RCC 7860 (cell line): ENCODE results near the gene ATP2B3.

Experiments used
- DNase-seq: peaks from one replicate; pipeline ENCODE4 v3.0.0-alpha.2; 2015; ENCODE audit warnings: low spot score
- FAIRE-seq: peaks from 2 replicates; lab custom pipeline; 2012; peaks lifted over from hg19 to GRCh38; lab: Jason Lieb, UNC

The ATP2B3 gene

DNA sequence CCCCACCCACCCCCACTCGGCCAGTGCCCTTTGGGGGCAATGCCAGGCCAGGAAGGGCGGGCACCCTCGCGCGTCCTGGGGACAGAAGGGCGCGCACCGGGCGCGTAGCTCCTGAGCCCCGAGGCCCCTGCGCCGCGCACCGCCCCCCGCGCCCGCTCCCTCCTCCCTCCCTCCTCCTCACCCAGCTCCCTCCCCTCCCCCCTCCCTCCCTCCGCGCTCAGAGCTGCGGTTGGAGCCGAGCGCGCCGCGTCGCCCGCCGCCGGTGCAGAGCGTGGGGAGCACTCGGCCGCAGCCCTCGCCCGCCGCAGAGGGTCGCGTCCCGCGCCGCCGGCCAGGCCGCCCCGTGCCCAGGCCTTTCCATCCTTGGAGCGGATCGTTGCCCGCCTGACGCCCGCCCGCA lies at the start of gene ATP2B3:
Gene ATP2B3, plus strand, starts transcription at position 220 of the 400 bp plus-strand sequence. CDS start 18,606 bp downstream, outside the sequence.
- DNase-seq (no peak), FAIRE-seq (no peak)

DNA sequence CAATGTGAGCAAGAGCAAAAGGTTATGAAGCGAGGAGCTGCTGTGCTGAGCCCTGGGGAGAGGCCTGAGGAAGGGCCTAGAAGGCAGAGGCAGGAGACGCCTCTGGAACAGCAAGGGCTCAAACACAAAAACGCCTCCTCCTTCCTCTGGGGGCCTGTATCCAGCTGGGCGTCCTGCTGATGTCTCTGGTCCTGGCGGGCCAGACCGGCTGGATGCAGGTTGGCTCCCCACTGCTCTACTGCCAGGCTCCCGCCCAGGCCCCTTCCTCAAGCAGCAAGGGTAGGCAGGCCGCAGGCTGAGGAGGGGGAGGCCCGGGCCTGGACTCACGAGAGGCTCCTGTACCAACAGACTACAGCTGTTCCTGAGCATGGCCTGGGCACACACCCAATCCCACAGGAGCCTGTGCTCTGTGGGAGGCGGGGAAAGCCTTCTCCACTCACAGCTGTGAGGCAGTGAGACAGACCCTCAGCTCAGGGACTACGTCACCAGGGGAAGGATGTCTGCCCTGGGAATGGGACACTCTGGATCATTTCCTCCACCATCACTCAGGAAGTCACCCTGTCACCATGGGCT lies 49.3 kb upstream of the ATP2B3 start:
- FAIRE-seq: no peak
- DNase-seq: no peak

DNA sequence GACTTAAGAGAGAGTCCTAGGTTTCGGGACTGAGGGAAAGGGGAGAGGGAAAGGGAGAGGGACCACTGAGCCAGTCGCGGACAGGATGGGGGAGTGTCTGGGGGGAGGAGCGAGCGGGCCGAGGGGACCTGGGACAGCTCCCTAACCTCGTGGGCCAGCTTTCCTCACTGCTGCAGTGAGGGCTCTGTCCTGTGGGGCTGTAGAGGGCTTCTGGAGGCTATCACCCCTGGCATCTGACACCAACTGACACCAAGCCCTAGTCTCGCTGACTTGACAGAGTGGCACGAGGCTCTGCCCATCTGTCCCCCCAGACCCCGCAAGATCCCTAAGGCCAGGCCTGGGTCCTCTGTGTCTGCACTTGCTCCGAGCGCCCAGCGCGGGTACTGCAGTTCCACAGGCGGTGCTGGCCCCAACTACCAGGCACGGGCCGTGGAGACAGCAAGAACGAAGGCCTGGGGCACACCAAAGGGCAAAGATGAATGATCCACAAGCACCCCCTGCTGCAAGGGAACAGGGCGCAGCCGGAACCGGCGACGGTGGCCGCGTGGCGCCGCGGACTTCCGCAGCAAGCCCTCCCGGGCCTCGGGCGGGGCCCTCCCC lies 47.5 kb upstream of the ATP2B3 start:
- FAIRE-seq (no peak), DNase-seq (peak; percentile 8)

DNA sequence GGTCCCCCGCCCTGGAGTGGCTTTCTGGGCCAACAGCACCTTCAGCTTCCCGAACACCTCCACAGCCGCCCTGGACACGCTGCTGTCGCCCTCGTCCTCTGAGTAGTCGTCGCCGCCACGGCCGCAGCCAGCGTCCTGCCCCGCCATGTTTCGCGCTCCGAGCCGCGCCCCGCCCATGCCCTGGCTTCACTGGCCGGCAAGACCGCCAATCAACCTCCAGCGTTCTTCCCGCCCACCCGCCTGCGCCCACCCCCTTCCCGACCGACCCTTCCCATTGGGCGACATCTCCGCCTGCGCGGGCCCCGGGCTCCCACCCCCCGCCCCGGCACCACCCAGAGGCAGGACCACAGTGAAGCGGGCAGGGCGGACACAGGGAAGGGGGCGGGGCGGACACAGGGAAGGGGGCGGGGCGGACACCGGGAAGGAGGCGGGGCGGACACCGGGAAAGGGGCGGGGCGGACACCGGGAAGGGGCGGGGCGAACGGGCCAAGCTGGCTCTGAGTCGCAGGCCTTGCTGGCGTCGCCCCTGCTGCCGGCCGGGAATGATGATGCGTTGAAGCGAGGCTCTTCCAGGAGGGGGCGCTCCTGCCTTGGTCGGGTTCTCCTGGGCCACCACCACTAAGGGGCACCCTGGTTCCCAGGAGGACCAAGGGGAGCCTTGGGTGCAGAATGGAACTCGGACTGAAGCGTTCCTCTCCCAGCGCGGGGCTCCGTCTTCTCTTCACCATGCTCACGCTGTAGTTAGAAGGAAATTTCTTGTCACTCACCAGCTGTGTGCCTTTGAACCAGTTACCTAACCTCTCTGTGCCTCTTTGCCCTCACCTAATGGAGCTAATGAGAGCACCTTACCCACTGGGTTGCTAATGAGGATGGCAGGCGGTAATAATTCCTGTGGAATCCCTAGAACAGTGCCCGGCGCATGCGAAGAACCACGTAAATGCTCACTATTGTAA lies 46.8 kb upstream of the ATP2B3 start, which contains the start of gene HAUS7:
Gene HAUS7, minus strand, starts transcription at position 166 of the 953 bp plus-strand sequence. Its CDS starts 19 bp downstream, at position 147.
- FAIRE-seq (no peak), DNase-seq (peak; percentile 76)

DNA sequence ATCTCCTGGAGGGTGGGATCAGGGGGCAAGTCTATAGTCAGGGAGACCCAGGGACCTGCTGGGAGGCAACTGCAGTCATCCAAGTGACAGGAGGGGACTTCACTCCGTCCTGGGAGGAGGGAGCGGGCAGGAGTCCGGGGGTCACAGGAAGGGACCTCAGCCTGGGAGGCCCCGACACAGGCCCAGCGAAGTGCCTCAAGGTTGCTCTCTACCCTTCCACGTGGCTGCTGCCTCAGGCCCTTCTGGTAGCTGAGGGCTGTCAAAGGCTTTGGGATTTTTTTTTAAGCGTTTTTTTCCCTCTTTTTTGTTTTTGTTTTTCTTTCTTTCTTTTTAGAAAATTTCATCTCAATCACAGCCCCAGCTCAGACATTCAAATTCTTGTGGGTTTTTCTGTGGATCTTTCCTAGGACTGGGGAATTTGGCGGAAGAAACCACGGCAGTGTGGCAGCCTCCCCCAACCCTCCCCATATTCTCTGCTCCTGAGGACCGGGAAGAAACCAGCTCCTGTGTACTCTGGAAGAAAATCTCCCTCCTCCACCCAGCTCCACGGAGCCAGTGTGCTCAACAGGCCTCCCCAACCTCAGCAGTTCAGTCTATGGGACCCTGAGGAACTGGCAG lies 45.7 kb upstream of the ATP2B3 start:
- no peak for FAIRE-seq
- no peak for DNase-seq

DNA sequence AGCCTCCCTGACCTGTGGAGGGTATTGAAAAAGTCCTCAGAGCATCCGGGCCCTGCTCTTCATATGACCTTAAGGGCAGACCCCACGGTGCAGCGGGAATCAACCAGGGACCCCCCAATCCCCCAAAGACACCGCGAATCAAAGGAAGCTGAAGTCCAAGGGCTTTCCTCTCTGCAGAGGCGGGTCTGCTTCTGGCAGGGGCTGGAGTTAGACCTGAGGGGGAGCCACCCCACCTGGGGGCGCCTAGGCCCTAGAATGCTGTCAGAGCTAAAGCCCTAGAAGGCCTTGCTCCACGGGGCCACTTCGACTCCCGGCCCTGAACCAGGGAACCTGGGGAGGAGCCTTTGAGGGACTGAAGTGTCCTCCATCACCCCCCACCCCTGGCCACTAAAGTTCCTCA lies 44.3 kb upstream of the ATP2B3 start:
- no peak for DNase-seq
- FAIRE-seq: no peak

DNA sequence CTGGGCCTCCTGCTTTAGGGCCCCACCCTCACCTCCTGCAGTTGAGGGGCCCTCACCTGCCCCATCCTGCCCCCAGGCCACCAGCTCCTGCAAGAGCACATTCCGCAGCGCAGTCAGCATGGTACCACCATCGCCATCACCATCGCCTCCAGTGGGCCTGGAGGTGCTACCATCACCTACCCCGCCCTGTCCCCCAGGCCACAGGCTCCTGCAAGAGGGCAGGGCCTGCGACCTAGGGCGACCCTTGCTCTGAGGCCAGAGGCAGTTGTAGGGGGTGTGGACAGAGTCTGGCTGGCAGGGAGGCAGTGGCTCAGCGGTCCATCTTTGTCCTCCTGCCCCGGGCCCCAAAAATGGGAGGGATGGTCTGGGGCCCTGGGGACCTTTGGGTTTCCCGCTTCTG lies 43.2 kb upstream of the ATP2B3 start:
- FAIRE-seq: no peak

DNA sequence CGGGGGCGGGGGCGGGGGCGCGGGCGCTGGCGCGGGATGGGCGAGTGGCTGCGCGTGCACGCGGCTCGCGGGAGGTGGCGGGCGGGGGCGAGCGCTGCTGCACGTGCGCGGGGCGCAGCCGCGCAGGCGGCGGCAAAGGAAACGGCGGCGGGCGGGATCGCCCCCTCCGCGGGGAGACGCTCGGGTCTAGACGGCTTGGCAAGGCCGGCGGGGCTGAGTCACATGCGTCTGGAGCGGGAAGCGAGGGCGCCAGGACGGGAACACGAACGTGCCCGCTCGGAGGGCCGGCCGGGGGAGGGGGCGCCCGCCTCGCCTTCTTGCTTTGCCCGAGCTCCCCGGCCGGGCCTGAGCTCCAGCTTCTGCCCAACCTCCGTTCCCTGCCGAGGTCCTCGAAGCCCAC lies 42.7 kb upstream of the ATP2B3 start:
- no peak for FAIRE-seq
- no peak for DNase-seq

More for the DNA sequence above, 43.2 kb upstream of the ATP2B3 start:
- no peak for DNase-seq

DNA sequence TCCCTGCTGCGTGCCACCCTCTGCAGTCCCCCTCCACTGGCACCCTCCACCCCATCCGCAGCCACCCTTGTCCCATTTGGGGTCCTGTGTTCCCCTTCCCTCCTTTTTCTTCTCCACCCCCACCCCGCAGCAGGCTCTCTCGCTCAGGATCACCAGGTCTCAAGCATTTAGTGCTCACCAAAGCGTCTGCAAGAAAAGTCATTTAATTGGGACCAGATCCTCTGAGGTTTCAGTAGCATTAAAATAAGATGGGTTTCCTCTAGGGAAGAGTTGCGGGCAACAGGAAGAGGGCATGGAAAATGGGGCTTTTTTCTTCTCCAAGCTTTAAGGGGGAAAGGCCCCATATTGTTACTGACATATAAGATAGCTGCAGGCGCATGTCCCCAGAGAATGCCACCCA lies 42.2 kb upstream of the ATP2B3 start:
- FAIRE-seq (no peak), DNase-seq (no peak)

DNA sequence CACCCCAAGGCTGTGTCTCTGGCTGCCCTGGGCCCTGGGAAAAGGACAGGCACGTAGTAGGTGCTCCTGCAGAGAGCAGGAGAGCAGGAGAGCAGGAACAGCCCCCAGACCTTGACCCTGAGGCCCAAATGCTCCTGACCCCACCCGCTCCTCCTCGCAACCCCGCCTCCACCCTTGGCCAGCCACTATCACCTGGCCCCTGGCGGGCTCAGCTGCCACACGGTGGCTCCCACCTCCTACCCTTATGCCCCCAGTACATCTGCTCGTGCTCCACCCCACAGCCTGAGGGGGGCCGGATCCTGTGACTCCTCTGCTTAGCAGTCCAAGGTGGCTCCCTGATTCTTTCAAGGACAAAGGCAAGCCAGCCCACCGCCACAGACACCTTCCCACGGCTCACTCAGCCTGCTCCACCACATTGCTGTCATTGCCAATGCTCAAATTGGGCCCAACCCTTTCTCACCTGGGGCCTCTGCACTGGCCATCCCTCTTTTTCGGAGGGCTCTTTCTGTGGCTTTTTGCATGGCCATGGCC lies 41.6 kb upstream of the ATP2B3 start:
- no peak for DNase-seq
- FAIRE-seq: no peak

DNA sequence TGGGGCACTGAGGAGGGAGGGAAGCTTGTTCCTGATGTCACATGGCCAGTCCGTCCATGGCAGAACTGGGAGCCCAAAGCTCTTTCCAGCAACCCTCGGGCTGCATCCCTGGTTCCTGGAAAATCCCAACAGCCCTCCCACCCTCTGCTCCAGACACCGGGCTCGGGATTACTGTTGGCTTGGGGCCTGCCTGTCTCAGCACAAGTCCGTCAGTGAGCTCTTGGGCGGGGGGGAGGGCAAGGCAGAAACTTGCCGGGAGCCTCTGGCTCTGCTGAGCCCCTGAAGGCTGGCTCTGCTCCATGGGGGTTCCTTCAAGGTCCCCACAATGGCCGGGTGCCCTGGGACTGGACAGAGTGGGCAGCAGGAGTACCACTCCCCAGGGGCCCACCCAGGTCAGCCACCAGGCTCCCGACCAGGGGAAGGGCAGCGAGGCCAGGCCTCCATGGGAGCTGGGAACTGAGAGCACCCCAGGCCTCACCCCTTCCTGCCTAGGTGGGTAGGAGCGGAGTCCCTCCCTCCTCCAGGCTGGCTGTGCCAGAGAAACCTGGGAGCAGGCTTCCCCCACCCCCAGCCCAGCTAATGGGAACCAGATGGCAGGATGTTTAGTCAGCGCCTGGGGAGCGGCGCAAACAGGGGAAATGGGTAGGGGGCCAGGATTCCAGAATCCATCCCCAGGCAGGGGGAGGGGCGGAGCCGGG lies 40.6 kb upstream of the ATP2B3 start:
- no peak for DNase-seq
- no peak for FAIRE-seq

DNA sequence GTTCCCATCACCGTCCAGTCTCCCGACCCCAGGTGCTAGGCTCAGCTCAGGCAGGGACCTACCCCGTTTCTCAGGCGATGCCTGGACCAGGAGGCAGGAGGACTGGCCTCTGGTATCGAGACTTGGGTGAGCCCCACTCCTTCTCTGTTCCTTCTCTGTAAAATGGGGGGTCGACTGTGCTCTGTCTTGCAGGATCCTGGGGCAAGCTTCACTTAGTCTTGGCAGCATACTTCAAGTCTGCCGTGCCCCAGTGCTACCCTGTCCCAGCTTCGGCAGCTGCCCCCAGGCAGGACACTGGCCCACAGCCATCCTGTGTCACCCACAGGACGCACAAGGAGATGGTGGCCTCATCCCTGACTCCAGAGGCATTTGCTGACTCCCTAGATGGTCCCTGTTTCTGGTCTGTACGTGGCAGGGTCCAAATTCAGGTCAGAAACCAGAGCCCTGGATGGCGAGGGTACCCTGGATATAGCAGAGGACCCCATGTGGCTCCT lies 40.0 kb upstream of the ATP2B3 start:
- FAIRE-seq (no peak), DNase-seq (no peak)

DNA sequence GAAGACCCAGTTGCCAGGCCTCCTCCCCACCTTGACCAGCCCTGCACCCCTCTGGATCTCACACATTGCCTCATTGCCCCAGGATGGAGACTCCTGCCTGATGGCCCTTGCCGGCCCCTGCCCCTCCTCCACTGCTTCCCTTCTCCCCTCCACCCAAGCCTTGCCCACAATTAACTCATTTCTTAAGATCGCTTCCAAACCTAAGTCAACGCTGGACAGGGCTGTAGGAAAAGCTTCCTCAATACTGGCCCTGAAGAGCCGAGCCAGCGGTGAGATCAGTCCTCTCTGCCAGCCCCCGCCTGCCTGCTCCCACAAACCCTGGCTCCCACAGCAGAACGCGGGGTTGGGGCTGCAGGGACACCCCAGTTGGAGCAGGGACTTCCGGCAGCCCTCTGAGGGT lies 39.5 kb upstream of the ATP2B3 start:
- DNase-seq (no peak), FAIRE-seq (no peak)

DNA sequence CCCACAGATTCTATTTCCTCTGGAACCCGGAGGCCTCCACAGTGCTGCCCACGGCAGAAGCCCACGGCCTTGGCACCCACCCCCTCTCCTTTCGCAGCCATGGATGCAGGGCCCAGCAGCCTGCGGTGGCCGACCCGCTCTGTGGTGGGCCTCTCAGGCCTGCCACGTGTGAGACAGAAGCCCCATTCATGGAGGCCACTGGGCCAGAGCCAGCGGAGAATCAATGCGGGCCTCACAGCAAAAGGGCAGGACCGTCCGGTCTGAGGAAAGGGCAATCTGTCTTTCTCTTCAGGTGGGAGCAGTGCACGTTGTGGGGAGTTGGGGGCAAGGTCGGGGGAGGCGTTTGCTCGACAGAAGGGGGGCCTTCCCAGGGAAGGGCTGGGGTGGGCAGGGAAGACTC lies 38.7 kb upstream of the ATP2B3 start:
- FAIRE-seq (no peak), DNase-seq (no peak)

DNA sequence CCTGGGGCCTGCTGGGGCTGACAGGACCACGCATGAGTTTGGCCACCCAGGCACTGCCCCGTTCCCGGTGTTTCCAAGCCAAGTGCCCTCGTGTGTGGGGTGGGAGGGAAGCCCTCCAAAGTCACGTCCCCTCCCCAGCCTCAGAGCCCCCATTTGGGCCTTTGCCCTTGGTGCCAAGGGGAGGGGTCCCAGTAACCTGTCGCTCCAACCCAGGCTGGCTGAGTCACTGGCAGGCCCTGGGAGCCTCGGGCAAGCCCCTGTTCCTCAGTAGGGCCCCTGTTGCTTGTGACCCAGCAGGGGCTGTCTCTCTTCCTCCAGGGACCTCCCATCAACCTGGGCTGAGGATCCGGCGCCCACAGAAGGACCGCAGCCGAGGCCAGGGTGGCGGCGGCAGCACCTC lies 36.4 kb upstream of the ATP2B3 start:
- no peak for FAIRE-seq
- DNase-seq: no peak

DNA sequence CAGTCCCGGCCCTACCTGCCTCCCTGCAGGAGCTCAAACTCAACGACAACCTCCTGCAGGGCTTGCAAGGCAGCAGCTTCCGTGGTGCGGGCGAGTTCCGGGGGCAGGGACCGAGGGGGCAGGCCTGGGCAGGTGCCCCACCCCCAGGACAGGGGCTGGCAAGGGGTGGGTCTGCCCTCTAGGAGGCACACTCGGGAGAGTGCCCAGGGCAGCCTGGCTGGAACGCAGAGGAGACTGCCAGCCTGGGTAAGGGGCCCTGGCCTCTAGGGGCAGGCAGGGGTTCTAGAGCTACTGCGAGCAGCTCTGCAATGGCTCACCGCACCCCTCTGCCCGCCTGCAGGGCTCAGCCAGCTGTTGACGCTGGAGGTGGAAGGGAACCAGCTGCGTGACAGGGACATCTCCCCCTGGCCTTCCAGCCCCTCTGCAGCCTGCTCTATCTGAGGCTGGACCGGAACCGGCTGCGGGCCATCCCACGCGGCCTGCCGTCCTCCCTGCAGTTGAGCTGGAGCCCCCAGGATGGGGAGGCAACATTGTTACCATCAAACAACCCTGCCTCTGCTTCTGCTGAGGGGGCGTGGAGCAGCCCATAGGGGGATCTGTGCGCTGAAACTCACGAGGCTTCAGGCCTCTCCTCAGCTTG lies 34.9 kb upstream of the ATP2B3 start:
- DNase-seq (no peak), FAIRE-seq (no peak)

DNA sequence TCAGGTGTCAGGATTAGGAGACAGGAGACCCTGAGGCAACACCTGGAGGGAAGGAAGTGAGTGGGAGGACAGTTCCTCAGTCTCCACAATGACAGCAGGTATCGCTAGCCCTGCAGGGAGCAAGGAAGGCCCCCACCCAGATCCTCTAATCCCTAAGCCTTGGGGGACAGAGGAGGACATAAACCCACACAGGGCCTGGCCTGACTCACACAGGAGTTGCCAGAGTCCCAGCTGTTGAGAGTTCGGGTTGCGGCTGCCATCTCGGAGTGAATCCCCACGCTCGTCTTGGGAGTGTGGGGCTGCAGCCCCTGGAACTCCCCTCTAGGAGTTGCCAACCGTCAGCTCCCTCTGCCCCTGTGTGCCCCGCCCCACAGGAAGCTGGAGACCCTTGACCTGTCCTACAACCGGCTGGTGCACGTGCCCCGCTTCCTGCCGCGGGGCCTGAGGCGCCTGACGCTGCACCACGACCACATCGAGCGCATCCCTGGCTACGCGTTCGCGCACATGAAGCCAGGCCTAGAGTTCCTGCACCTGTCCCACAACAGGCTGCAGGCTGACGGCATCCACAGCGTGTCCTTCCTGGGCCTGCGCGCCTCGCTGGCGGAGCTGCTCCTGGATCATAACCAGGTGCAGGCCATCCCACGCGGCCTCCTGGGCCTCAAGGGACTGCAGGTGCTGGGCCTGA lies 31.9 kb upstream of the ATP2B3 start:
- FAIRE-seq: no peak
- DNase-seq: no peak

DNA sequence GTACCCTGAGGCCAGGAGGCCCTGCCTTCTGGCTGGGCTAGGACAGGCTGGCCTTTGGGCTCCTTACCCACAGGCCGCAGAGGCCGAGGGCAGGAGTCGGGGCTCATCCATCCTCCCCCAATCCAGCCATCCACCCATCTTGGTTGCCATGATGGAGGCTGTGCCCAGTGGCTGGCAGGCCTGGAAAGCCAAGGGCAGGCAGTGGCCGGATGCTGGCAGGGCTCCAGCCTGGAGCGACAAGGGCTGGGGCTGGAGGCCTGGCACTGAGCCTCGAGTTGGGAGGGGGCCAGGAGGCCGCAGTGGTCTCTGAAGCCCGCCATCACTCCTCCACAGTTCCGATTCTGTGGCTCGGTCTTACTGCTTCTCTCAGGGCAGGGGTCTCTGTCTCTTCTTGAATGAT lies 31.3 kb upstream of the ATP2B3 start:
- DNase-seq (no peak), FAIRE-seq (no peak)

DNA sequence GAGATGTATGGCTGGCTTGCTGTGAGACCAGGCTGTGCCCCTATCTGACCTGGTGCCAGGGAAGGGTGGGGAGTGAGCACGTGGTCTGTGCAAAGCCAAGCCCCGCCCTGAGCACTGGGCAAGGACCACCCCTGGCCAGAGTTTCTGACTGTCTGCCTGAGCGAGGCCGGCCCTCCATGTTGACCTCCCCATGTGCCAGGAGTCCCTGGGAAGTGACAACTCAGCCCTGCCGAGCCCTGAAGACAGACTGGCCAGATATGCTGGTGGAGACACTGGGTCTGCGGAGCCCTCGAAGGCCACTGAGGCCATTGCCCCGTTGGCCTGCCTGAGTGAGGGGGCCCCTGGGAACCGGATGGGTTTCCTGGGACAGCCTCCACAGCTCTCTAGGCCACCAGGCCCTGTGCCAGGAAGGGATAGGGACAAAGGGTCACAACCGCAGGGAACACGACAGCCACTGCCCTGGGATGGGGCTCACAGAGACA lies 29.8 kb upstream of the ATP2B3 start:
- FAIRE-seq (no peak), DNase-seq (no peak)
